Smooth muscle cell (in vitro differentiated cells): ENCODE measurements around the gene IRF2. TPM values are rescaled to one million over a fixed set of nuclear protein-coding genes. Genes with fewer than 3 reads are reported as not detected.
A peak's percentile ranks its signal among the peaks of the same experiment; 100 is the strongest.

Source experiments
- DNase-seq: peaks from one replicate; lab custom pipeline; 2025; ENCODE audit not compliant: unreplicated experiment; lab: John Stamatoyannopoulos, UW
- H2AFZ ChIP-seq: fragments of 200-600 bp; sonication (generic); 2 replicates; pipeline ENCODE4 v1.6.0; 2016; ENCODE audit warnings: antibody characterized with exemption, low read depth, mild to moderate bottlenecking
- H3F3A ChIP-seq: fragments of 200-600 bp; sonication (generic); 2 replicates; pipeline ENCODE4 v1.6.0; 2017; ENCODE audit warnings: antibody characterized with exemption, low read depth
- H3K27ac ChIP-seq: fragments of 200-600 bp; sonication (generic); 2 replicates; pipeline ENCODE4 v1.5.1; 2016; ENCODE audit warnings: low read depth, mild to moderate bottlenecking
- H3K27me3 ChIP-seq: fragments of 200-600 bp; sonication (generic); 2 replicates; pipeline ENCODE4 v1.6.1; 2016; ENCODE audit warnings: low read depth, mild to moderate bottlenecking
- H3K36me3 ChIP-seq: fragments of 200-600 bp; sonication (generic); 2 replicates; pipeline ENCODE4 v1.5.1; 2016; ENCODE audit warnings: low read depth
- H3K4me1 ChIP-seq: fragments of 200-600 bp; sonication (generic); 2 replicates; pipeline ENCODE4 v1.5.1; 2016; ENCODE audit warnings: low read depth
- H3K4me2 ChIP-seq: fragments of 200-600 bp; sonication (generic); 2 replicates; pipeline ENCODE4 v1.6.0; 2016; ENCODE audit warnings: mild to moderate bottlenecking
- H3K4me3 ChIP-seq: fragments of 200-600 bp; sonication (generic); 2 replicates; pipeline ENCODE4 v1.5.1; 2016; ENCODE audit warnings: mild to moderate bottlenecking
- H3K79me2 ChIP-seq: fragments of 200-600 bp; sonication (generic); 2 replicates; pipeline ENCODE4 v1.6.0; 2016; ENCODE audit warnings: low read depth, mild to moderate bottlenecking
- H3K9ac ChIP-seq: fragments of 200-600 bp; sonication (generic); 2 replicates; pipeline ENCODE4 v1.6.0; 2016; ENCODE audit warnings: low read depth
- H3K9me3 ChIP-seq: fragments of 200-600 bp; sonication (generic); replicated peaks from 2 replicates; pipeline ENCODE4 v1.5.1; 2016; ENCODE audit warnings: low read depth
- H4K20me1 ChIP-seq: fragments of 200-600 bp; sonication (generic); 2 replicates; pipeline ENCODE4 v1.6.0; 2016; ENCODE audit warnings: low read depth
- CTCF ChIP-seq: fragments of 200-600 bp; sonication (generic); IDR thresholded peaks from 2 replicates; pipeline ENCODE4 v1.5.1; 2017; ENCODE audit warnings: borderline replicate concordance, mild to moderate bottlenecking, antibody characterized with exemption; ENCODE audit not compliant: insufficient read depth, poor library complexity, severe bottlenecking
- WGBS: methylation state at CpG from one replicate; pipeline ENCODE4 v1.1.7; 2016; ENCODE audit warnings: low lambda C conversion rate; 5-methylcytosine and 5-hydroxymethylcytosine counted together
- polyA plus RNA-seq: library from polyadenylated mRNA; unstranded; fragments of >200 nt; fragmentation: Nextera tagmentation; extraction: Ambion mirVana; gene quantifications from 2 replicates; pipeline ENCODE4 v1.2.1, GENCODE V29; 2016
- total RNA-seq: library from RNA; depleted of rRNA; stranded (reverse); fragments of >200 nt; gene quantifications from 2 replicates; pipeline ENCODE4 v1.2.3, GENCODE V29; 2014

Gene IRF2
- total and polyA plus RNA-seq, 2 experiments from 2014 or later, result 10.2 to 21.6 TPM

GRCh38 chr4:184363258-184363657 lies 111.1 kb downstream of the IRF2 start:
- no peaks in the 10 kb centered on the region for H4K20me1 ChIP-seq
- H3K27ac ChIP-seq, result peak overlapping the region; percentile 66
- TF ChIP-seq CTCF, result no peak
- no peak for DNase-seq
- H3K4me3 ChIP-seq, result no peak overlapping the region
- H3K79me2 ChIP-seq, result no peaks in the 10 kb centered on the region
- no peaks in the 10 kb centered on the region for H3K4me1 ChIP-seq
- no peaks in the 10 kb centered on the region for H3K27me3 ChIP-seq
- no peaks in the 10 kb centered on the region for H3K9me3 ChIP-seq
- no peak overlapping the region for H3K9ac ChIP-seq
- no peaks in the 10 kb centered on the region for H3K36me3 ChIP-seq
- H3F3A ChIP-seq, result no peaks in the 10 kb centered on the region
- no peak overlapping the region for H3K4me2 ChIP-seq
- H2AFZ ChIP-seq, result no peak overlapping the region
- 97% methylated on average over 6 of the region's 6 CpGs for WGBS

- peak overlapping the region; percentile 58 for H3K4me2 ChIP-seq
- no peak for DNase-seq
Measured at GRCh38 chr4:184362396-184362795, 112.0 kb downstream of the IRF2 start.

GRCh38 chr4:184361443-184361842 lies 112.9 kb downstream of the IRF2 start:
- TF ChIP-seq CTCF, result no peak
- no peaks in the 10 kb centered on the region for H3K9me3 ChIP-seq
- no peak overlapping the region for H2AFZ ChIP-seq
- H3K27ac ChIP-seq, result peak overlapping the region; percentile 66
- no peaks in the 10 kb centered on the region for H3K27me3 ChIP-seq
- H3K79me2 ChIP-seq, result no peaks in the 10 kb centered on the region
- no peaks in the 10 kb centered on the region for H3F3A ChIP-seq
- H3K9ac ChIP-seq, result no peak overlapping the region
- H4K20me1 ChIP-seq, result no peaks in the 10 kb centered on the region
- H3K36me3 ChIP-seq, result no peaks in the 10 kb centered on the region
- no peaks in the 10 kb centered on the region for H3K4me1 ChIP-seq
- peak overlapping the region; percentile 1 for H3K4me2 ChIP-seq
- WGBS, result 81% methylated on average over 3 of the region's 3 CpGs
- no peak overlapping the region for H3K4me3 ChIP-seq
- no peak for DNase-seq

More at GRCh38 chr4:184362396-184362795, 112.0 kb downstream of the IRF2 start:
- no peaks in the 10 kb centered on the region for H3K79me2 ChIP-seq
- H3K9me3 ChIP-seq, result no peaks in the 10 kb centered on the region
- no peaks in the 10 kb centered on the region for H4K20me1 ChIP-seq
- H3K4me3 ChIP-seq, result no peak overlapping the region
- H3K9ac ChIP-seq, result no peak overlapping the region
- no peaks in the 10 kb centered on the region for H3K4me1 ChIP-seq
- H3F3A ChIP-seq, result no peaks in the 10 kb centered on the region
- no peaks in the 10 kb centered on the region for H3K36me3 ChIP-seq
- no peak overlapping the region for H2AFZ ChIP-seq
- 41% methylated on average over 4 of the region's 4 CpGs for WGBS
- no peaks in the 10 kb centered on the region for H3K27me3 ChIP-seq
- TF ChIP-seq CTCF, result no peak
- peak overlapping the region; percentile 66 for H3K27ac ChIP-seq

GRCh38 chr4:184359888-184360287 lies 114.5 kb downstream of the IRF2 start:
- no peak for TF ChIP-seq CTCF
- peak overlapping the region; percentile 11 for H3K4me2 ChIP-seq
- no peaks in the 10 kb centered on the region for H3F3A ChIP-seq
- no peaks in the 10 kb centered on the region for H3K27me3 ChIP-seq
- H3K4me1 ChIP-seq, result no peaks in the 10 kb centered on the region
- no peak overlapping the region for H3K9ac ChIP-seq
- no peaks in the 10 kb centered on the region for H3K36me3 ChIP-seq
- WGBS, result 36% methylated on average over 5 of the region's 5 CpGs
- H3K27ac ChIP-seq, result no peak overlapping the region
- H2AFZ ChIP-seq, result peak overlapping the region; percentile 4
- H3K9me3 ChIP-seq, result no peaks in the 10 kb centered on the region
- H4K20me1 ChIP-seq, result no peaks in the 10 kb centered on the region
- H3K79me2 ChIP-seq, result no peaks in the 10 kb centered on the region
- no peak overlapping the region for H3K4me3 ChIP-seq
- DNase-seq, result no peak
